Measurements from ENCODE around the gene MRPL51. TPM values are rescaled to one million over a fixed set of nuclear protein-coding genes. Genes with fewer than 3 reads are reported as not detected.

Gene MRPL51
- total RNA-seq, 2 experiments from 2014 or later: 212 to 241 TPM

DNA sequence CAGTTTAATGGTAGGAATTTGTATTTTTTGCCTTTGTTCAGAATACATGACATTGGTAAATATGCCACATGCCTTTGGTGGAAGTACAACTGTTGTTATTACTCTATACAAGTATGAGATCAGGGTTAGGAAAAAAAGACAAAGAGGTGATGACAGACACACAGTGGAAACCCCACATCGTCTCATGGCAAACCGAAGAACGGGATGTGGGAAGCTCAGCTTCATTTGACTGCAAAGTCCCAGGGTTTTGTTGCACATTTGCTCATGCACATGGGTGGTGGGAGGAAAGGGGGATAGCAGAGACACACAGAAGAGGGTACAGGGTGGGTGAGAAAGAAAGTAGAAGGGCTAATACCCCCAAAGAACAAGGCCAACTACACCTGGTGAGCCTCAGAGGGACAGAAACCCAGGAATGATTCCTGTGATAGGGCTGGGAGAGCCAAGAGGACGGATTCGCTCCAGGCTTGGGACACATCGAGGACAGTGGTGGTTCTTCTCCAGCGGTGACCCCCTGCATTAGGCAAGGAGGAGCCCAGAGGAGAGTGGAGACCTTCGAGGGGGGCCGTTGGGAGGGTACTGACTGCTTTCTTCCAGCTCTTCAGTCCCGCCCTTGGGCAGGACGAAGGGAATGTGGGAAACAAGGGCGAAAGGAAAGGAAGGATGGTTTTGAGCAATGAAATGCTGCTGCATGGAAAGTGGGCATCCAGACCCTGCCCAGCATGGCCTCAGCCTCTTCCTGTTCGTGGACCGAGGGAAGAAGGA, 30.6 kb downstream of the MRPL51 start:
- Mint-ChIP-seq H3K27me3 (no peaks in the 10 kb centered on the region), H3K4me1 (peaks cover 87% of the 10 kb centered on the region), H3K36me3 (ENCODE audit: low read depth) (peaks cover 93% of the 10 kb centered on the region), H3K4me3 (peak overlapping the region; percentile 76), H3K27ac (peak overlapping the region; percentile 96), H3K9me3 (no peaks in the 10 kb centered on the region)
- DNase-seq: peak; percentile 58
- POLR2A ChIA-PET: interaction anchor here (0.7 to 2.9 kb wide), 5 partner anchors 8 to 72 kb away, joined by 4 to 25 read pairs (median 10); partner anchors contain the start of genes GAPDH, TAPBPL and VAMP1
- CTCF ChIA-PET: interaction anchor here (1.0 to 4.1 kb wide), 16 partner anchors 9 to 127 kb away, joined by 3 to 27 read pairs (median 4); partner anchors contain the start of genes CD27, GAPDH, MRPL51 and TAPBPL

- Mint-ChIP-seq H3K9me3 (no peaks in the 10 kb centered on the region), H3K36me3 (ENCODE audit: low read depth) (peaks cover 92% of the 10 kb centered on the region), H3K4me1 (peaks cover 85% of the 10 kb centered on the region), H3K27me3 (no peaks in the 10 kb centered on the region), H3K4me3 (peak overlapping the region; percentile 76), H3K27ac (peak overlapping the region; percentile 96)
- ChIA-PET POLR2A (interaction anchor here (0.7 to 2.9 kb wide), 7 partner anchors 9 to 73 kb away, joined by 3 to 25 read pairs (median 8); partner anchors contain the start of genes GAPDH, TAPBPL and VAMP1), CTCF (interaction anchor here (0.6 to 4.1 kb wide), 18 partner anchors 10 to 471 kb away, joined by 3 to 27 read pairs (median 4); partner anchors contain the start of genes CD27, GAPDH, MRPL51 and TAPBPL)
- DNase-seq: peak; percentile 91
Observed at GRCh38 chr12:6461401-6462233, 31.4 kb downstream of the MRPL51 start.

- DNase-seq: peak; percentile 65
- no peaks in the 10 kb centered on the region for H3K27me3 Mint-ChIP-seq
- H3K9me3 Mint-ChIP-seq: no peaks in the 10 kb centered on the region
- ChIA-PET POLR2A (interaction anchor here (0.9 to 2.9 kb wide), 6 partner anchors 9 to 73 kb away, joined by 3 to 25 read pairs (median 9); partner anchors contain the start of genes GAPDH, TAPBPL and VAMP1), CTCF (interaction anchor here (0.6 to 4.1 kb wide), 13 partner anchors 10 to 470 kb away, joined by 3 to 27 read pairs (median 4); partner anchors contain the start of genes CD27, GAPDH, MRPL51 and TAPBPL)
- H3K36me3 Mint-ChIP-seq (ENCODE audit: low read depth): peaks cover 92% of the 10 kb centered on the region
- peak overlapping the region; percentile 76 for H3K4me3 Mint-ChIP-seq
- H3K4me1 Mint-ChIP-seq: peaks cover 84% of the 10 kb centered on the region
- H3K27ac Mint-ChIP-seq: peak overlapping the region; percentile 96
Observed at GRCh38 chr12:6460751-6461371, 32.2 kb downstream of the MRPL51 start.

DNA sequence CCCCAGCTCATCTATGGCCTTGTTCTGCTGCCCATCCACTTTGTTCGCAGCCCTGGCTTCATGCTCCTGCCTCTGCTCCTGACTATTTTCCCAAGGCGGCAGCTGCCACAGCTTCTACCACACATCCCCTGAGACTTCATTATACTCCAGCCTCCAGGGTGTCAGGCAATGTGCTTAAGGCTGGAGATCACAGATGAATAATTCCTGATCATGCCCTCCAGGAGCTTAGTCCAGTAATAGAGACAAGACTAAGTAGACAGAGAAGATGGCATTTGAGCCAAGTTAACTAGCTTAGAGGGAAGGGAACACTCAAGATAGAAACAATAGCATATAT, 34.1 kb downstream of the MRPL51 start:
- Mint-ChIP-seq H3K27ac (peak overlapping the region; percentile 86), H3K4me1 (peaks cover 84% of the 10 kb centered on the region), H3K4me3 (peak overlapping the region; percentile 28)

DNA sequence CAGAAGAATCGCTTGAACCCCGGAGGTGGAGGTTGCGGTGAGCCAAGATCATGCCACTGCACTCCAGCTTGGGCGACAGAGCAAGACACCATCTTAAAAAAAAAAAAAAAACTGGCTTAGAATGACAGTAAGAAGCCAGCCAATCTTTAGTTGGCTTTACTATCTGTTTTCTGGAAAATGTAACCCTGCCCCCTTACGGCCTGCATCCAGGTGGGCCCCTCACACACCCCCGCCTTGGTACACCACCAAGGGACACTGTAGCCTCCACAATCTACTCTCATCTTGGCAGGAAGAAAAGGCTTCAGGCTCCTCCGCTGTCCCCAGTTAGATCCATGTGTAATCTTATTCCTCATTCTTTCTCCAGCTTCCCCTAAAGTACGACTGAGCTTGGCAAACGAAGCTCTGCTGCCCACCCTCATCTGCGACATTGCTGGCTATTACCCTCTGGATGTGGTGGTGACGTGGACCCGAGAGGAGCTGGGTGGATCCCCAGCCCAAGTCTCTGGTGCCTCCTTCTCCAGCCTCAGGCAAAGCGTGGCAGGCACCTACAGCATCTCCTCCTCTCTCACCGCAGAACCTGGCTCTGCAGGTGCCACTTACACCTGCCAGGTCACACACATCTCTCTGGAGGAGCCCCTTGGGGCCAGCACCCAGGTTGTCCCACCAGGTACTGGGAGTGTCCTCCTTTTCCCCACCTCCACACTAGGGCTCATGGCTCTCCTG, 34.6 kb downstream of the MRPL51 start:
- no peak for DNase-seq
- Mint-ChIP-seq H3K36me3 (ENCODE audit: low read depth) (peaks cover 86% of the 10 kb centered on the region), H3K4me1 (peaks cover 84% of the 10 kb centered on the region), H3K27ac (peak overlapping the region; percentile 86), H3K9me3 (no peaks in the 10 kb centered on the region), H3K27me3 (no peaks in the 10 kb centered on the region), H3K4me3 (no peak overlapping the region)
- CTCF ChIA-PET: interaction anchor here (1.1 to 4.1 kb wide), 8 partner anchors 7 to 135 kb away, joined by 3 to 27 read pairs (median 4); partner anchors contain the start of genes TAPBPL and VAMP1
- POLR2A ChIA-PET: no interaction called here

More for the DNA sequence above, 34.1 kb downstream of the MRPL51 start:
- DNase-seq: no peak
- Mint-ChIP-seq H3K27me3 (no peaks in the 10 kb centered on the region), H3K9me3 (no peaks in the 10 kb centered on the region), H3K36me3 (ENCODE audit: low read depth) (peaks cover 87% of the 10 kb centered on the region)
- ChIA-PET POLR2A (no interaction called here), CTCF (interaction anchor here (1.1 to 4.1 kb wide), 8 partner anchors 8 to 136 kb away, joined by 3 to 27 read pairs (median 4); partner anchors contain the start of genes TAPBPL and VAMP1)

DNA sequence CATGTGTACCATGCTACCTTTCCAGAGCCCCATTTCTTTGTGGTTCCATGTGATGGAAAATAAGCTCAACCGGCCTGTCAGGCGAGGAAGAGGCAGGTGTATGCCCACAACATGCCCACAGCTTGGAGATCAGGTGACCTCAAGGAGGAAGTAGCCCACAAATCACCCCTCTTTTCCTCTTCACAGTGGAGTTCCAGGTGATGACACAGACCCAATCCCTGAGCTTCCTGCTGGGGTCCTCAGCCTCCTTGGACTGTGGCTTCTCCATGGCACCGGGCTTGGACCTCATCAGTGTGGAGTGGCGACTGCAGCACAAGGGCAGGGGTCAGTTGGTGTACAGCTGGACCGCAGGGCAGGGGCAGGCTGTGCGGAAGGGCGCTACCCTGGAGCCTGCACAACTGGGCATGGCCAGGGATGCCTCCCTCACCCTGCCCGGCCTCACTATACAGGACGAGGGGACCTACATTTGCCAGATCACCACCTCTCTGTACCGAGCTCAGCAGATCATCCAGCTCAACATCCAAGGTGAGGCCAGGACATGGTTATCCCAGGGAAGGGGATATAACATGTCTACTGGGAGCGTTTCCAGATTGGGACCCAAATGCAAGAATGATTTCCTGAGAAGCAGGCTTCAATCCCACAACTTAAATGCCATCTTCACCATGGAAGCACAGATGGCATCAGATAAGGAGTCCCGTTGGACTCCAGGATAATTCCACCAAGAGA, 35.7 kb downstream of the MRPL51 start:
- Mint-ChIP-seq H3K36me3 (ENCODE audit: low read depth) (peaks cover 85% of the 10 kb centered on the region), H3K27ac (peak overlapping the region; percentile 31), H3K4me1 (peaks cover 80% of the 10 kb centered on the region), H3K9me3 (no peaks in the 10 kb centered on the region), H3K27me3 (no peaks in the 10 kb centered on the region), H3K4me3 (no peak overlapping the region)
- no peak for DNase-seq
- ChIA-PET CTCF (interaction anchor here (0.9 to 2.6 kb wide), 9 partner anchors 8 to 133 kb away, joined by 3 to 6 read pairs (median 4); partner anchors contain the start of genes CD27 and VAMP1), POLR2A (no interaction called here)

- H3K27me3 Mint-ChIP-seq: no peaks in the 10 kb centered on the region
- H3K9me3 Mint-ChIP-seq: no peaks in the 10 kb centered on the region
- peaks cover 70% of the 10 kb centered on the region for H3K36me3 Mint-ChIP-seq (ENCODE audit: low read depth)
- ChIA-PET CTCF (interaction anchor here (0.6 to 3.3 kb wide), 8 partner anchors 7 to 59 kb away, joined by 3 to 27 read pairs (median 8); no protein-coding TSS in a partner anchor), POLR2A (interaction anchor here (0.8 to 2.5 kb wide), 2 partner anchors 8 to 81 kb away, joined by 5 to 25 read pairs; partner anchors contain the start of gene GAPDH)
- peak; percentile 37 for DNase-seq
- H3K4me3 Mint-ChIP-seq: peak overlapping the region; percentile 100
- H3K27ac Mint-ChIP-seq: peak overlapping the region; percentile 98
- peaks cover 66% of the 10 kb centered on the region for H3K4me1 Mint-ChIP-seq
Observed at GRCh38 chr12:6452944-6453630, 40.0 kb downstream of the MRPL51 start.

DNA sequence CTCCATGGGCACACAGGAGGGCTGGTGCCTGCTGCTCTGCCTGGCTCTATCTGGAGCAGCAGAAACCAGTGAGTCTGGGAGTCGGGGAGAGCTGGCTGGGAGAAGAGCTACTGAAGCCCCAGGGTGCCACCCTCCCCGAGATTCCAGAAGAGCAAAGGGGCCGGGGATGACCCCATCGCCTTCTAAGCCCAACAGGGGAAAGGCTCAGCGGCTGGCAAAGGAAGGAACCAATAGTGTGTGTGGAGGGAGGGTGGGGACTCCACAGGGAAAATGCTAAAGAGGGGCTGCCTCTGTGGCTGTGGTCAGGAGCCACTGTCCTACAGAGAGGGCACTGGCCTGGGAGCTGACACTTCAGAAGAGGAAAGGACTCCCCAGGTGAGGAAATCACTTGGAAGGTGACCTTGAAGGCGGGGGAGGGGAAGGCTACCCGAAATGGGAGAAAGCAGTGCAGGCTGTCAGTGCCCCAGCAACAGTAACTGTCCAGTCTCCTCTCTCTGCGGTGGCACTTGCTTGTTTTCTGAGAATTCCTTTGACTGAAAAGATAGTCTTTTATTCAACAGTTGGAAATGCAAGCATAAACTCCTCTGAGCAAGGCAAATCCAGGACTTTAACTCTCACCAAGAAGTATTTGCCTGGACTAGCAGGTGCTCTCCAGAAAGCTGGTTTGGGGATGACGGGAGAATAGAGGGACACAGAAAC, 40.7 kb downstream of the MRPL51 start:
- POLR2A ChIA-PET: interaction anchor here (0.8 to 2.5 kb wide), 2 partner anchors 9 to 82 kb away, joined by 5 to 25 read pairs; partner anchors contain the start of gene GAPDH
- Mint-ChIP-seq H3K36me3 (ENCODE audit: low read depth) (peaks cover 69% of the 10 kb centered on the region), H3K27ac (peak overlapping the region; percentile 98), H3K9me3 (no peaks in the 10 kb centered on the region), H3K4me1 (peaks cover 69% of the 10 kb centered on the region), H3K4me3 (peak overlapping the region; percentile 100), H3K27me3 (no peaks in the 10 kb centered on the region)
- CTCF ChIA-PET: interaction anchor here (0.6 to 3.3 kb wide), 10 partner anchors 8 to 118 kb away, joined by 3 to 27 read pairs (median 6); no protein-coding TSS in a partner anchor
- DNase-seq: no peak

DNA sequence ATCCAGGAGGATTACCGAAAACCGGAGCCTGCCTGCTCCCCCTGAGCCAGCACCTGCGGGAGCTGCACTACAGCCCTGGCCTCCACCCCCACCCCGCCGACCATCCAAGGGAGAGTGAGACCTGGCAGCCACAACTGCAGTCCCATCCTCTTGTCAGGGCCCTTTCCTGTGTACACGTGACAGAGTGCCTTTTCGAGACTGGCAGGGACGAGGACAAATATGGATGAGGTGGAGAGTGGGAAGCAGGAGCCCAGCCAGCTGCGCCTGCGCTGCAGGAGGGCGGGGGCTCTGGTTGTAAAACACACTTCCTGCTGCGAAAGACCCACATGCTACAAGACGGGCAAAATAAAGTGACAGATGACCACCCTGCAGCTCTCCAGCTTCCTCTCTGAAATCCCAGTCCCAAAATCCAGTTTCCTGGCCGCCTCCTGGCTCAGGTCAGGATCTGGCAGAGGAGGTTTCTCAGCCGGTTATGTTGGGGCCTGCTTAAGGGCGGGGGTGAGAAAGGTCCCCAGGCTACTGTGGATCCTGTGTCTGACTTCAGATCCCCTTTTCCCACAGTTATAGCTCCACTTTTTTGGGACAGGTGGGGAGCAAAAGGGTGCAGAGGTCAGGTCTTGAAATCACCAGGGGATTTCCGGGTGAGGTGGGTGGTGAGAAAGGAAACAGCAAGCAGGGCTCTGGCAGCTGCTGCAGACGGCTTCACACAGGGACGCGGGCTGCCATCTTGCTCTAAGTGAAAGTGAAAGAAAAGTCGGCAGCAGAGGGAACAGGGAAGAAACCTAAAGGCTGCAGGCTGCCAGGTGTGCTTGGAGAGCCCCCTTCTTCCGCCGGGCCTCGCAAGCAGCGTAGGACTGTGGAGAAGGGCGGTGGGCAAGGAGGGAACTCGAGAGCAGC, 41.5 kb downstream of the MRPL51 start, which contains the start of gene TAPBPL:
TAPBPL (plus strand) TSS at position 695 of the 897 bp plus-strand sequence. CDS start 207 bp downstream, outside the sequence.
- Mint-ChIP-seq H3K27ac (peak within 1 kb of the TSS; percentile 98), H3K4me3 (peak within 1 kb of the TSS; percentile 100), H3K27me3 (no peaks in the 10 kb centered on the region), H3K36me3 (ENCODE audit: low read depth) (peaks cover 68% of the 10 kb centered on the region), H3K4me1 (peaks cover 71% of the 10 kb centered on the region), H3K9me3 (no peaks in the 10 kb centered on the region)
- ChIA-PET CTCF (interaction anchor here (0.6 to 3.3 kb wide), 17 partner anchors 9 to 440 kb away, joined by 3 to 27 read pairs (median 4); no protein-coding TSS in a partner anchor), POLR2A (interaction anchor here (0.8 to 2.5 kb wide), 3 partner anchors 9 to 19 kb away, joined by 3 to 25 read pairs (median 8); partner anchors contain the start of gene VAMP1)
- DNase-seq: peak; percentile 88

All from activated CD4-positive, alpha-beta T cell treated with anti-CD3 and anti-CD28 coated beads, Interleukin-2, amount 10 ng/mL, durations not matched to agents 7 days and 5 days (primary cell).